Measurements from ENCODE around the gene NR3C2. TPM values are rescaled to one million over a fixed set of nuclear protein-coding genes. Genes with fewer than 3 reads are reported as not detected.

NR3C2 gene
- total and polyA plus RNA-seq, 3 donors from 2014 or later, result 17.6 to 28.1 (median 19.9) TPM

DNA sequence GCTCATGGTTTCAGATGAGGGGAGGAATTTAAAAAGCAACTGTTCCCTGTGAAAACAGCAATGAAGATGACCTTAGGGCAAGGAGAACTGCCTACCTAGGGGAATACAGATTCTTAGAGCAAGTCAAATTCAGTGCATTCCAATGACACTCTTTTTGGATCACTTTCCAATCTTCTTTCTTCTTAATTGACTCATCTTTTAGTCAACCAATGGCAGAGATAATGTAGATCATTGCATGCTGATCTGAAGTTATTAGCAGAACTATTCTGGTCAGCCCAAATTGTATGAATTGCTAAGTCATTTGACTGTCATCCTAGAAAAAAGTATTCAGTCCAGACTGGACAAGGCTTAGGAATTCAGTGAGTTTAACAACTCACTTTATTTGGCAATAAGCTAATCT lies 12.6 kb upstream of the NR3C2 start:
- intact Hi-C loops (cut with DNase I; ENCODE audit: low total_unique reads), result no loop called here
- Histone ChIP-seq H3K4me3 (no peak overlapping the region), H3K27me3 (no peaks in the 10 kb centered on the region), H3K4me1 (no peaks in the 10 kb centered on the region), H3K27ac (no peak overlapping the region), H3K9me3 (no peaks in the 10 kb centered on the region), H3K36me3 (ENCODE audit: low read depth, missing control alignments) (no peaks in the 10 kb centered on the region)
- no peak for DNase-seq
- TF ChIP-seq POLR2A (IDR thresholded peaks at IDR 0.05), result no peak
- no peak for TF ChIP-seq CTCF (IDR thresholded peaks at IDR 0.05)

- DNase-seq, result no peak
- 76 to 88% methylated on average over 4 of the region's 4 CpGs for WGBS, 2 donors
- H3K36me3 ChIP-seq (ENCODE audit: low read depth, missing control alignments), result no peaks in the 10 kb centered on the region
- H3K9me3 ChIP-seq, result no peaks in the 10 kb centered on the region
- H3K4me1 ChIP-seq, result no peaks in the 10 kb centered on the region
- intact Hi-C loops (cut with DNase I; ENCODE audit: low total_unique reads), result no loop called here
- TF ChIP-seq CTCF (IDR thresholded peaks at IDR 0.05) (no peak), POLR2A (IDR thresholded peaks at IDR 0.05) (no peak)
- H3K27ac ChIP-seq, result no peak overlapping the region
- no peak overlapping the region for H3K4me3 ChIP-seq
- H3K27me3 ChIP-seq, result no peaks in the 10 kb centered on the region
Measured at GRCh38 chr4:148453833-148454232, 11.6 kb upstream of the NR3C2 start.

GRCh38 chr4:148452970-148453369 lies 10.8 kb upstream of the NR3C2 start:
- no peak overlapping the region for H3K27ac ChIP-seq
- WGBS, 2 donors, result 89 to 100% methylated on average over 1 of the region's 1 CpG
- DNase-seq, result no peak
- no peaks in the 10 kb centered on the region for H3K36me3 ChIP-seq (ENCODE audit: low read depth, missing control alignments)
- H3K4me1 ChIP-seq, result no peaks in the 10 kb centered on the region
- H3K27me3 ChIP-seq, result no peaks in the 10 kb centered on the region
- TF ChIP-seq POLR2A (IDR thresholded peaks at IDR 0.05), result no peak
- TF ChIP-seq CTCF (IDR thresholded peaks at IDR 0.05), result no peak
- no peak overlapping the region for H3K4me3 ChIP-seq
- no peaks in the 10 kb centered on the region for H3K9me3 ChIP-seq
- intact Hi-C loops (cut with DNase I; ENCODE audit: low total_unique reads), result no loop called here

DNA sequence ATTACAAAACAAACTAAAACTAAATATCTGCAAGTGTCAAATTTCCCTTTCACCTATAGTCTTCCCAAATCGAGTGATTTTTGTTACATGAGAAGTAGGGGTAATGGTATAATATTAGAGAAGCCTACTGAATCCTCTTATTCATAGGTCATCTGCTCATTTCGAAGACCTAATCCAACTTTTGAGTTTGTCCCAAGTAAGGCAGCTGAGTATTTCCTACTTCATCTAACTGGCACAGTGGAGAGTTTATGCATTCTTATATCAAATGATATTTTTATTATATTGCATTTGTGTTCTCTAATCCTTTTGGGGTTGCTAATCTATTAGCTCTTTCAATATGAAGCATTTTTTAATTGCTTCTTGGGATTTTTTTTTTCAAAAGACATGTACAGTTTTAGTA lies 7.7 kb upstream of the NR3C2 start:
- TF ChIP-seq CTCF (IDR thresholded peaks at IDR 0.05) (no peak), POLR2A (IDR thresholded peaks at IDR 0.05) (no peak)
- no peaks in the 10 kb centered on the region for H3K4me1 ChIP-seq

GRCh38 chr4:148448141-148448540 lies 5.9 kb upstream of the NR3C2 start:
- Histone ChIP-seq H3K9me3 (no peaks in the 10 kb centered on the region), H3K27ac (no peak overlapping the region), H3K4me1 (no peaks in the 10 kb centered on the region), H3K36me3 (ENCODE audit: low read depth, missing control alignments) (no peaks in the 10 kb centered on the region), H3K4me3 (no peak overlapping the region), H3K27me3 (no peaks in the 10 kb centered on the region)
- DNase-seq, result no peak
- TF ChIP-seq CTCF (IDR thresholded peaks at IDR 0.05), result no peak
- no peak for TF ChIP-seq POLR2A (IDR thresholded peaks at IDR 0.05)
- intact Hi-C loops (cut with DNase I; ENCODE audit: low total_unique reads), result no loop called here

More for the DNA sequence above, 7.7 kb upstream of the NR3C2 start:
- DNase-seq, result no peak
- no peaks in the 10 kb centered on the region for H3K9me3 ChIP-seq
- WGBS, 2 donors, result 86 to 89% methylated on average over 2 of the region's 2 CpGs
- intact Hi-C loops (cut with DNase I; ENCODE audit: low total_unique reads), result no loop called here
- no peaks in the 10 kb centered on the region for H3K27me3 ChIP-seq
- no peaks in the 10 kb centered on the region for H3K36me3 ChIP-seq (ENCODE audit: low read depth, missing control alignments)
- H3K4me3 ChIP-seq, result no peak overlapping the region
- no peak overlapping the region for H3K27ac ChIP-seq

All from testis (tissue), 3 donors.